Hepatocyte (in vitro differentiated cells): ENCODE data around the gene TXNRD2. TPM values are rescaled to one million over a fixed set of nuclear protein-coding genes. Genes with fewer than 3 reads are reported as not detected.

ENCODE experiments used
- DNase-seq: peaks from one replicate; pipeline ENCODE4 v3.0.0-alpha.2; 2016; ENCODE audit warnings: low spot score
- H2AFZ ChIP-seq: fragments of 200-600 bp; sonication (generic); 2 replicates; pipeline ENCODE4 v1.6.0; 2016; ENCODE audit warnings: antibody characterized with exemption, mild to moderate bottlenecking
- H3K27ac ChIP-seq: fragments of 200-600 bp; sonication (generic); 2 replicates; pipeline ENCODE4 v1.5.1; 2016; ENCODE audit warnings: mild to moderate bottlenecking
- H3K27me3 ChIP-seq: fragments of 200-600 bp; sonication (generic); 2 replicates; pipeline ENCODE4 v1.6.1; 2016
- H3K36me3 ChIP-seq: fragments of 200-600 bp; sonication (generic); replicated peaks from 2 replicates; pipeline ENCODE4 v1.5.1; 2016; ENCODE audit warnings: low read depth; ENCODE audit not compliant: insufficient read depth
- H3K4me1 ChIP-seq: fragments of 200-600 bp; sonication (generic); 2 replicates; pipeline ENCODE4 v1.5.1; 2016; ENCODE audit warnings: mild to moderate bottlenecking, moderate library complexity; ENCODE audit not compliant: insufficient read depth
- H3K4me2 ChIP-seq: fragments of 200-600 bp; sonication (generic); 2 replicates; pipeline ENCODE4 v1.6.0; 2016
- H3K4me3 ChIP-seq: fragments of 200-600 bp; sonication (generic); 2 replicates; pipeline ENCODE4 v1.5.1; 2016; ENCODE audit warnings: mild to moderate bottlenecking
- H3K79me2 ChIP-seq: fragments of 200-600 bp; sonication (generic); 2 replicates; pipeline ENCODE4 v1.6.0; 2017; ENCODE audit warnings: mild to moderate bottlenecking
- H3K9me2 ChIP-seq: fragments of 200-600 bp; sonication (generic); replicated peaks from 2 replicates; pipeline ENCODE4 v1.6.0; 2017; ENCODE audit warnings: mild to moderate bottlenecking; ENCODE audit not compliant: insufficient read depth
- H3K9me3 ChIP-seq: fragments of 200-600 bp; sonication (generic); 2 replicates; pipeline ENCODE4 v1.5.1; 2016; ENCODE audit warnings: low read depth, mild to moderate bottlenecking
- H4K20me1 ChIP-seq: fragments of 200-600 bp; sonication (generic); 2 replicates; pipeline ENCODE4 v1.6.0; 2016; ENCODE audit warnings: mild to moderate bottlenecking; ENCODE audit not compliant: insufficient read depth, poor library complexity, severe bottlenecking
- EZH2 ChIP-seq: fragments of 200-600 bp; sonication (generic); IDR thresholded peaks from 2 replicates; pipeline ENCODE4 v1.6.1; 2016; ENCODE audit warnings: antibody characterized with exemption, mild to moderate bottlenecking, borderline replicate concordance
- EZH2phosphoT487 ChIP-seq: fragments of 200-600 bp; sonication (generic); IDR thresholded peaks from one replicate; pipeline ENCODE4 v1.6.1; 2018; ENCODE audit warnings: antibody characterized with exemption, mild to moderate bottlenecking, low read depth, moderate library complexity; ENCODE audit not compliant: unreplicated experiment, severe bottlenecking
- WGBS: methylation state at CpG from one replicate; pipeline ENCODE4 v1.1.6; 2016; ENCODE audit warnings: low lambda C conversion rate; ENCODE audit errors: missing lambda C conversion rate; 5-methylcytosine and 5-hydroxymethylcytosine counted together
- polyA plus RNA-seq: library from polyadenylated mRNA; unstranded; fragments of >200 nt; fragmentation: Nextera tagmentation; extraction: Ambion mirVana; gene quantifications from 2 replicates; pipeline ENCODE4 v1.2.1, GENCODE V29; 2016
- total RNA-seq: library from RNA; depleted of rRNA; stranded (reverse); fragments of >200 nt; gene quantifications from 2 replicates; pipeline ENCODE4 v1.2.3, GENCODE V29; 2014
- TF ChIP-seq, protein P1 (sequence below): fragments of 200-600 bp; sonication (generic); IDR thresholded peaks from 2 replicates; pipeline ENCODE4 v1.5.1; 2016; ENCODE audit warnings: antibody characterized with exemption, mild to moderate bottlenecking; ENCODE audit not compliant: poor library complexity

Gene TXNRD2
- total and polyA plus RNA-seq, 2 experiments from 2014 or later = 0.60 to 2.1 TPM

DNA sequence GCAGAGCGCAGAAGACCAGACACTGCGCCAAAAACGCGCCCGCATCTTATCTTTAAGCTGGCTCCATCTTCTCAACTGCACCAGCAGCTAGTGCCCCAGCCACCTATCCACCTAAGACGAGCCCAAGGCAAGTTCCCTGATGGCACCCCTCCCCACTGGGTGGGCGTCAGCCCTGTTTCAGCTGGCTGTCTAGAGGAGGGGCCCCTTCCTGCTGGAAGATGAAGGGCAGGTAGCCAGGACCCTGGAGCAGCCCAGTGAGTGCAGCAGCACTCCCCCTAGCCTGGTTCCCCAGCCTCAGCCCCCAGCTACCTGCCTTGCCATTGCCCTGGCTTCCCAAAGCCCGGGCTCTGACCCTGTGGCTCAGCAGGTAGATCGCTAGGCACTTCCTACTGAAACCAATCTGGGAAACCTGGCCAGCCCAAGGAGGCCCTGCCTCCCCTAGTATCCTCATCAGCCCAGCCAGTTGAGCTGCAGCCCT is 46.8 kb upstream of the TXNRD2 start:
- H3K27ac ChIP-seq = no peak overlapping the region
- H3K27me3 ChIP-seq = no peaks in the 10 kb centered on the region
- H3K4me1 ChIP-seq = peaks cover 12% of the 10 kb centered on the region
- TF ChIP-seq, protein P1, sequence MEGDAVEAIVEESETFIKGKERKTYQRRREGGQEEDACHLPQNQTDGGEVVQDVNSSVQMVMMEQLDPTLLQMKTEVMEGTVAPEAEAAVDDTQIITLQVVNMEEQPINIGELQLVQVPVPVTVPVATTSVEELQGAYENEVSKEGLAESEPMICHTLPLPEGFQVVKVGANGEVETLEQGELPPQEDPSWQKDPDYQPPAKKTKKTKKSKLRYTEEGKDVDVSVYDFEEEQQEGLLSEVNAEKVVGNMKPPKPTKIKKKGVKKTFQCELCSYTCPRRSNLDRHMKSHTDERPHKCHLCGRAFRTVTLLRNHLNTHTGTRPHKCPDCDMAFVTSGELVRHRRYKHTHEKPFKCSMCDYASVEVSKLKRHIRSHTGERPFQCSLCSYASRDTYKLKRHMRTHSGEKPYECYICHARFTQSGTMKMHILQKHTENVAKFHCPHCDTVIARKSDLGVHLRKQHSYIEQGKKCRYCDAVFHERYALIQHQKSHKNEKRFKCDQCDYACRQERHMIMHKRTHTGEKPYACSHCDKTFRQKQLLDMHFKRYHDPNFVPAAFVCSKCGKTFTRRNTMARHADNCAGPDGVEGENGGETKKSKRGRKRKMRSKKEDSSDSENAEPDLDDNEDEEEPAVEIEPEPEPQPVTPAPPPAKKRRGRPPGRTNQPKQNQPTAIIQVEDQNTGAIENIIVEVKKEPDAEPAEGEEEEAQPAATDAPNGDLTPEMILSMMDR = no peak
- TF ChIP-seq EZH2 = no peak
- no peak for TF ChIP-seq EZH2phosphoT487
- H4K20me1 ChIP-seq = peaks cover 9% of the 10 kb centered on the region
- no peaks in the 10 kb centered on the region for H3K9me3 ChIP-seq
- H3K9me2 ChIP-seq = no peaks in the 10 kb centered on the region
- peaks cover 13% of the 10 kb centered on the region for H3K79me2 ChIP-seq
- no peak overlapping the region for H3K4me3 ChIP-seq
- DNase-seq = no peak
- H3K4me2 ChIP-seq = no peak overlapping the region
- H3K36me3 ChIP-seq = no peaks in the 10 kb centered on the region
- 91% methylated on average over 9 of the region's 9 CpGs for WGBS
- H2AFZ ChIP-seq = no peak overlapping the region

GRCh38 chr22:19987394-19988306 is 46.0 kb upstream of the TXNRD2 start:
- no peaks in the 10 kb centered on the region for H3K27me3 ChIP-seq
- H3K9me3 ChIP-seq = no peaks in the 10 kb centered on the region
- H3K4me1 ChIP-seq = peaks cover 12% of the 10 kb centered on the region
- no peak overlapping the region for H2AFZ ChIP-seq
- H3K79me2 ChIP-seq = peaks cover 13% of the 10 kb centered on the region
- DNase-seq = no peak
- no peaks in the 10 kb centered on the region for H3K9me2 ChIP-seq
- WGBS = 83% methylated on average over 20 of the region's 24 CpGs
- no peaks in the 10 kb centered on the region for H3K36me3 ChIP-seq
- no peak for TF ChIP-seq EZH2phosphoT487
- TF ChIP-seq, protein P1 = no peak
- no peak for TF ChIP-seq EZH2
- H3K4me2 ChIP-seq = peak overlapping the region; percentile 95
- H3K27ac ChIP-seq = no peak overlapping the region
- H3K4me3 ChIP-seq = no peak overlapping the region
- H4K20me1 ChIP-seq = peaks cover 9% of the 10 kb centered on the region

DNA sequence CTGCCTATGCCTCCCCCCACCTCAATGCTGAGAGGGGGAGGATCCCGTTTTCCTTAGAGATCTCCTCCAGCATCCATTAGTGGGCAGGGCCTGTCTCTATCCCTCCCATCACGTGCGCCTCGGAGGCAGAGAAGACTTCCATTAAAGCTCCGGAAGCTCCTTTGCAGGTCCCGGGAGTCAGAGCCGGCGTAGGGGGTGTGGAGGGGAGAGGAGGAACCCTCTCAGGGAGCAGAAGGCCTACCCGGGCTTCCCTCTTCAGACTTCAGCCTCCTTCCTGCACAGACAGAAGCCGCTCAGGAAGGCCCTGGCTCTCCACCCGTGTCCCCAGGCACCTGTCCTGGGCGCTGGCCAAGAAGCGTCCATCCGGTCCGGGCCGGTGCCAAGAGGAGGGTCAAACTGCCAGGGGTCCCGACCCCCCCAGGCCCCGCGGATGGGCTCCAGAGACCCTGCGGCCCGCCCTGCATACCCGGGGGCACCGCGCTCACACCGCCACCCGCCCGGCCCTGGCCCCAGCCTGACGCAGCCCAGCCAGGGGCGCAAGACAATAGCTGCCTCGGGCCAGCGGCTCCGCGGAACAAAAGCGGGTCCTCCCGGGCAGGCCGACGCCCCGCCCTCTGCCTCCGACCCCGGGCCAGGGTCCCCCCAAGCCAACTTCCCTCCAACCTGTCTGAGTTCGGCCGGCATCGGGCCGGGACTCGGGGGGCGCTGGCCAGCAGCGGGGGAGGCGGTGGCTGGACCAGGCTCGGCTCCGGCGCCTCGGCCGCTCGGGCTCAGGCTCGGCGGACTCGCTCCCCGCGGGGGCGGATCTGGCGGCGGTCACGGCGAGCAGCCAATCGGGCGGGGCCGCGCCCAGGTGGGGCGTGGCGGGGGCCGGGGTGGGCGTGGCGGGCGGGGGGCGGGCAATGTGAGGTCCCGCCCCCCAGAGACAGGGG is 45.1 kb upstream of the TXNRD2 start:
- Histone ChIP-seq H2AFZ (peak overlapping the region; percentile 60), H3K36me3 (no peaks in the 10 kb centered on the region), H3K27me3 (no peaks in the 10 kb centered on the region), H3K79me2 (peaks cover 13% of the 10 kb centered on the region), H3K4me1 (peaks cover 12% of the 10 kb centered on the region), H4K20me1 (peaks cover 9% of the 10 kb centered on the region), H3K9me3 (no peaks in the 10 kb centered on the region), H3K4me3 (peak overlapping the region; percentile 91), H3K27ac (peak overlapping the region; percentile 81), H3K9me2 (no peaks in the 10 kb centered on the region), H3K4me2 (peak overlapping the region; percentile 95)
- 2% methylated on average over 32 of the region's 76 CpGs for WGBS
- no peak for TF ChIP-seq EZH2phosphoT487
- no peak for TF ChIP-seq EZH2
- TF ChIP-seq, protein P1 = no peak
- DNase-seq = peak; percentile 93
